Measurements from ENCODE around the gene SNAI3. TPM values are rescaled to one million over a fixed set of nuclear protein-coding genes. Genes with fewer than 3 reads are reported as not detected.

SNAI3 gene
- total and polyA plus RNA-seq, 12 donors = 0.21 to 8.6 (median 1.3) TPM

DNA sequence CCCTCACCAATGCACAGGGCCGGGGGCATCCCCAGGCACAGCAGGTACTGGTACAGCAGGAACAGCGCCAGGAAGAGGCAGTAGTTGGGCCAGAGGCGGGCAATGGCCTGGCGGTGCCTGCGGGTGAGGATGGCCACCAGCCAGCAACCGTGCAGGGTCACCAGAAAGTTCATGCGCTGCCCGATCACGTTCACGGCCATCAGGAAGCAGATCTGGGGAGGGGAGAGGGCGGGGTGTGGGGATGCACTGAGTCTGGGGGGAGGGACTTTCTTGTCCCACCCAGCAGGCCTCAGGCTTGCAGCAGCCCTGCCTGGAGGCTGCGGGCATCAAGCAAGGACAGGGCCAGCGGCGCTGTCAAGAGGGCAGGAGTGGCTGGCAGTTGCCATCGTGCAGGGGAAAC lies 45.4 kb upstream of the SNAI3 start:
- intact Hi-C loops (cut with DNase I) = loop anchor here in 1 of 10 donors (10.0 kb wide), 1 partner anchor 483 kb away; the partner anchor contains the start of gene ZNF778
- Histone ChIP-seq H3K27me3 (no peaks in the 10 kb centered on the region), H3K4me1 (peaks cover 0 to 8% (median 0%) of the 10 kb centered on the region in 9 donors), H3K36me3 (peaks cover 0 to 76% (median 0%) of the 10 kb centered on the region in 9 donors), H3K9me3 (no peaks in the 10 kb centered on the region), H3K27ac (no peak overlapping the region), H3K4me3 (no peak overlapping the region)
- TF ChIP-seq, protein P1, sequence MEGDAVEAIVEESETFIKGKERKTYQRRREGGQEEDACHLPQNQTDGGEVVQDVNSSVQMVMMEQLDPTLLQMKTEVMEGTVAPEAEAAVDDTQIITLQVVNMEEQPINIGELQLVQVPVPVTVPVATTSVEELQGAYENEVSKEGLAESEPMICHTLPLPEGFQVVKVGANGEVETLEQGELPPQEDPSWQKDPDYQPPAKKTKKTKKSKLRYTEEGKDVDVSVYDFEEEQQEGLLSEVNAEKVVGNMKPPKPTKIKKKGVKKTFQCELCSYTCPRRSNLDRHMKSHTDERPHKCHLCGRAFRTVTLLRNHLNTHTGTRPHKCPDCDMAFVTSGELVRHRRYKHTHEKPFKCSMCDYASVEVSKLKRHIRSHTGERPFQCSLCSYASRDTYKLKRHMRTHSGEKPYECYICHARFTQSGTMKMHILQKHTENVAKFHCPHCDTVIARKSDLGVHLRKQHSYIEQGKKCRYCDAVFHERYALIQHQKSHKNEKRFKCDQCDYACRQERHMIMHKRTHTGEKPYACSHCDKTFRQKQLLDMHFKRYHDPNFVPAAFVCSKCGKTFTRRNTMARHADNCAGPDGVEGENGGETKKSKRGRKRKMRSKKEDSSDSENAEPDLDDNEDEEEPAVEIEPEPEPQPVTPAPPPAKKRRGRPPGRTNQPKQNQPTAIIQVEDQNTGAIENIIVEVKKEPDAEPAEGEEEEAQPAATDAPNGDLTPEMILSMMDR (IDR thresholded peaks at IDR 0.05) = no peak
- ATAC-seq (no peak), DNase-seq (no peak)
- WGBS, 2 donors = 75% methylated on average over 15 of the region's 15 CpGs

- 72 to 76% methylated on average over 34 of the region's 34 CpGs for WGBS, 2 donors
Measured at GRCh38 chr16:88730632-88731607, 44.6 kb upstream of the SNAI3 start.

DNA sequence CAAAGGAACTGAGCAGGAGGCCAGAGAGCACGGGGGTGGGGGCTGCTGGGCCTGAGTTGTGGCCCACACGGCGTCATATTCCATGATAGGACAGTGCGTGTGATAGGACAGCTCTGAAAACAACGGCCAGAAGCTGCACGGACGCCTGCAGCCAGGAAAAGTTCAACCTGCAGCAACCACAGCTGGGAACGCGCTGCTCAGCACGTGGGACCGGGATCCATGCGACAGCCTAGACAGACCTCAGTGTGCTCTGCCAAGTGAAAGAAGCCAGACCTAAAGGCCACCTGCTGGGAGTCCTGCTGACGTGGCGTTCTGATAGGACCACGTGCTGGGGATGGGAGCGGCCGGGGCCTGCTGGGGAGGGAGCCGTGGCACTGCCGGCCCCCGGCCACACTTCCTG lies 41.6 kb upstream of the SNAI3 start:
- Histone ChIP-seq H3K27me3 (no peaks in the 10 kb centered on the region), H3K27ac (no peak overlapping the region), H3K9me3 (no peaks in the 10 kb centered on the region), H3K4me1 (peaks cover 0 to 8% (median 0%) of the 10 kb centered on the region in 9 donors), H3K36me3 (peaks cover 0 to 82% (median 12%) of the 10 kb centered on the region in 9 donors), H3K4me3 (no peak overlapping the region)
- WGBS, 2 donors = 42 to 56% methylated on average over 20 of the region's 20 CpGs
- TF ChIP-seq, protein P1 (IDR thresholded peaks at IDR 0.05) = no peak
- ATAC-seq (peak in 7 of 8 donors; percentile 38 to 67 (median 56)), DNase-seq (no peak)
- intact Hi-C loops (cut with DNase I) = no loop called here

More at GRCh38 chr16:88730632-88731607, 44.6 kb upstream of the SNAI3 start:
- Histone ChIP-seq H3K9me3 (no peaks in the 10 kb centered on the region), H3K27me3 (no peaks in the 10 kb centered on the region), H3K36me3 (peaks cover 0 to 82% (median 7%) of the 10 kb centered on the region in 9 donors), H3K4me1 (peaks cover 0 to 8% (median 0%) of the 10 kb centered on the region in 9 donors), H3K4me3 (no peak overlapping the region), H3K27ac (no peak overlapping the region)
- ATAC-seq (peak in 1 of 8 donors; percentile 18), DNase-seq (no peak)
- TF ChIP-seq, protein P1 (IDR thresholded peaks at IDR 0.05) = no peak
- intact Hi-C loops (cut with DNase I) = loop anchor here in 1 of 10 donors (10.0 kb wide), 1 partner anchor 484 kb away; the partner anchor contains the start of gene ZNF778

- Histone ChIP-seq H3K27me3 (no peaks in the 10 kb centered on the region), H3K9me3 (no peaks in the 10 kb centered on the region), H3K4me1 (peaks cover 0 to 8% (median 0%) of the 10 kb centered on the region in 9 donors), H3K36me3 (peaks cover 0 to 82% (median 12%) of the 10 kb centered on the region in 9 donors), H3K4me3 (no peak overlapping the region), H3K27ac (no peak overlapping the region)
- intact Hi-C loops (cut with DNase I) = no loop called here
- ATAC-seq (peak in 1 of 8 donors; percentile 5), DNase-seq (no peak)
- TF ChIP-seq, protein P1 (IDR thresholded peaks at IDR 0.05) = no peak
- WGBS, 2 donors = 96 to 97% methylated on average over 28 of the region's 28 CpGs
Measured at GRCh38 chr16:88726981-88727380, 40.7 kb upstream of the SNAI3 start.
